Pancreas (tissue), 10 donors: Measurements from ENCODE around the gene SMG1. TPM values are rescaled to one million over a fixed set of nuclear protein-coding genes. Genes with fewer than 3 reads are reported as not detected.
"Not testable (repeated sequence)": the region's sequence is repeated elsewhere in the genome, so short reads cannot be mapped to it uniquely, and the experiment has no call there.

Experiments used
- ATAC-seq, 4 donors: fragments of 200-7000 bp; cut with Tn5 transposase; one replicate each; pipeline versions ENCODE4 v1.8.0 to v1.9.1; 2020; ENCODE audit warnings: mild to moderate bottlenecking in 4 of 4, moderate library complexity in 4 of 4
- DNase-seq, 6 donors: peaks; one replicate each; pipeline ENCODE4 v3.0.0-alpha.2; 2020
- FAIRE-seq: peaks from 2 replicates; lab custom pipeline; 2012; peaks lifted over from hg19 to GRCh38; lab: Jason Lieb, UNC
- H3K27ac ChIP-seq, 4 donors: fragments of 200-600 bp; sonication (generic); 1 replicate in 3 of 4; 2 replicates in 1 of 4; pipeline versions ENCODE4 v1.5.0 to v1.8.0; 2020
- H3K27me3 ChIP-seq, 4 donors: fragments of 200-600 bp; one replicate each; pipeline ENCODE4 v1.8.0; 2021
- H3K36me3 ChIP-seq, 3 donors: fragments of 200-600 bp; sonication (generic) in 1 of 3; one replicate each; pipeline versions ENCODE4 v1.5.0 to v1.8.0; 2020 to 2021
- H3K4me1 ChIP-seq, 3 donors: fragments of 200-600 bp; one replicate each; pipeline ENCODE4 v1.8.0; 2021
- H3K4me3 ChIP-seq, 4 donors: fragments of 200-600 bp; sonication (generic) in 2 of 4; one replicate each; pipeline versions ENCODE4 v1.5.0 to v1.8.0; 2020 to 2021
- H3K9me3 ChIP-seq, 4 donors: fragments of 200-600 bp; one replicate each; pipeline ENCODE4 v1.8.0; 2021
- WGBS, 2 donors: extraction: QIAGEN DNeasy Blood & Tissue Kit; methylation state at CpG; one replicate each; pipeline ENCODE4 v1.1.7; 2013; 5-methylcytosine and 5-hydroxymethylcytosine counted together
- intact Hi-C, 3 donors: fragments of 100-400 bp; cut with DNase I; formaldehyde crosslinking; loops; one replicate each; pipeline versions ENCODE4 v1.11.1 to v1.14.2; 2022
- polyA plus RNA-seq, 2 donors: library from polyadenylated mRNA; stranded (reverse); fragments of 200-250 nt; gene quantifications; one replicate each; pipeline ENCODE4 v1.2.3, GENCODE V29; 2013
- total RNA-seq, 6 donors: library from RNA; stranded (reverse); fragmentation: NEBNext Ultra II Directional in 4 of 6; extraction: Animal tissue kit (Norgen Biotek cat#: 25700) in 4 of 6; gene quantifications; one replicate each; pipeline versions ENCODE4 v1.2.1 to v1.2.4, GENCODE V29; 2021 to 2023
- TF ChIP-seq, protein P1 (sequence below), 4 donors: fragments of 200-600 bp; sonication (generic) in 3 of 4; IDR thresholded peaks; one replicate each; pipeline versions ENCODE4 v1.5.0 to v1.8.0; 2021; ENCODE audit warnings: antibody characterized with exemption in 4 of 4
- donor health status: healthy with polysubstance abuse.
- donor health status: DM: no; HTN: no; CAD: no; lungs with moderate emphysema.
- donor health status: DM: no; HTN: no; CAD: no.
- donor health status: control.
- donor health status: control.
- donor health status: Bipolar disorder and iron deficiency.
- donor health status: DM: yes; HTN: yes; CAD: no.
- donor health status: DM: no; HTN: no; CAD: no.
- donor health status: DM: no; HTN: no; CAD: no.
- donor health status: DM: yes; HTN: yes; CAD: no.

The SMG1 gene
- total and polyA plus RNA-seq, 8 donors: 9.8 to 52.2 (median 27.5) TPM

DNA sequence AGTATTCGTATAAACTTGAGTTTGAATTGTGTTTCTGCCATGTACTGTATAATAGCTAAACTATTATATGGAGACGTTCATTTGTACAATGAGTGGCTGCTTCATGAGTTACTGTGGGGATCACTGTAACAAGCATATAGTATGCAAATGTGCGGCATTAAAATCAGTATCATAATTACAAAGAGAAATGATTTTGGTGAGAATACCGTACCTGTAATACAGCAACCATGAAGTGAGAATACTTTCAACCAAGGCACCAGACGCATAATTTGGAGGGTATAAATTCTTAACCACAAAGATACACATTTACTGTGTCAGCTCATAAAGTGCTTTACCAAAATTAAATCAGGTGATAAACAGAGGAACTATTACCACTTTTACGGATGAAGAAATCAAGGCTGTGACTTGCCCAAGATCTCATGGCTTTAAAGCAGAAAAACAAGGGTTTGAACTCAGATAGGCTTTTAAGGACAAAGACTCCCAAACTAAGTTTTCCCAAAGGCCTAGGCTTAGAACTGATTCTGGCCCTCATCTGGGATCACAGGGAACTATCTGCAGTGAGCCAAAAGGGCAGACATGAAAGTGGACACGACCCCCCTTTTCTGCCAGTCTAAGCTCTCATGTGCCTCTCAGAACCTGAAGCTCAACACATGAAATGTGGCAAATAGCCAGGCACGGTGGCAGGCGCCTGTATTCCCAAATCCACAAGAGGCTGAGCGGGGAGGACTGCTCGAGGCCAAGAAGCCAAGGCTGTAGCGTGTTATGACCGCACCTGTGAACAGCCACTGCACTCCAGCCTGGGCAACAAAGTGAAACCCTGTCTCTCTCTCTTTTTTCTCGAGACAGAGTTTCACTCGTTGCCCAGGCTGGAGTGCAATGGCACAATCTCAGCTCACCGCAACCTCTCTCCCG is 142.5 kb downstream of the SMG1 start:
- Histone ChIP-seq H3K4me3 (no peak overlapping the region), H3K36me3 (peaks cover 0 to 57% (median 20%) of the 10 kb centered on the region in 3 donors), H3K27ac (no peak overlapping the region), H3K9me3 (no peaks in the 10 kb centered on the region), H3K27me3 (no peaks in the 10 kb centered on the region), H3K4me1 (peaks cover 12 to 35% (median 25%) of the 10 kb centered on the region in 3 donors)
- FAIRE-seq (no peak), ATAC-seq (no peak), DNase-seq (no peak)
- WGBS, 2 donors: 82 to 84% methylated on average over 17 of the region's 17 CpGs
- TF ChIP-seq, protein P1, sequence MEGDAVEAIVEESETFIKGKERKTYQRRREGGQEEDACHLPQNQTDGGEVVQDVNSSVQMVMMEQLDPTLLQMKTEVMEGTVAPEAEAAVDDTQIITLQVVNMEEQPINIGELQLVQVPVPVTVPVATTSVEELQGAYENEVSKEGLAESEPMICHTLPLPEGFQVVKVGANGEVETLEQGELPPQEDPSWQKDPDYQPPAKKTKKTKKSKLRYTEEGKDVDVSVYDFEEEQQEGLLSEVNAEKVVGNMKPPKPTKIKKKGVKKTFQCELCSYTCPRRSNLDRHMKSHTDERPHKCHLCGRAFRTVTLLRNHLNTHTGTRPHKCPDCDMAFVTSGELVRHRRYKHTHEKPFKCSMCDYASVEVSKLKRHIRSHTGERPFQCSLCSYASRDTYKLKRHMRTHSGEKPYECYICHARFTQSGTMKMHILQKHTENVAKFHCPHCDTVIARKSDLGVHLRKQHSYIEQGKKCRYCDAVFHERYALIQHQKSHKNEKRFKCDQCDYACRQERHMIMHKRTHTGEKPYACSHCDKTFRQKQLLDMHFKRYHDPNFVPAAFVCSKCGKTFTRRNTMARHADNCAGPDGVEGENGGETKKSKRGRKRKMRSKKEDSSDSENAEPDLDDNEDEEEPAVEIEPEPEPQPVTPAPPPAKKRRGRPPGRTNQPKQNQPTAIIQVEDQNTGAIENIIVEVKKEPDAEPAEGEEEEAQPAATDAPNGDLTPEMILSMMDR (IDR thresholded peaks at IDR 0.05): no peak
- intact Hi-C loops: no loop called here

DNA sequence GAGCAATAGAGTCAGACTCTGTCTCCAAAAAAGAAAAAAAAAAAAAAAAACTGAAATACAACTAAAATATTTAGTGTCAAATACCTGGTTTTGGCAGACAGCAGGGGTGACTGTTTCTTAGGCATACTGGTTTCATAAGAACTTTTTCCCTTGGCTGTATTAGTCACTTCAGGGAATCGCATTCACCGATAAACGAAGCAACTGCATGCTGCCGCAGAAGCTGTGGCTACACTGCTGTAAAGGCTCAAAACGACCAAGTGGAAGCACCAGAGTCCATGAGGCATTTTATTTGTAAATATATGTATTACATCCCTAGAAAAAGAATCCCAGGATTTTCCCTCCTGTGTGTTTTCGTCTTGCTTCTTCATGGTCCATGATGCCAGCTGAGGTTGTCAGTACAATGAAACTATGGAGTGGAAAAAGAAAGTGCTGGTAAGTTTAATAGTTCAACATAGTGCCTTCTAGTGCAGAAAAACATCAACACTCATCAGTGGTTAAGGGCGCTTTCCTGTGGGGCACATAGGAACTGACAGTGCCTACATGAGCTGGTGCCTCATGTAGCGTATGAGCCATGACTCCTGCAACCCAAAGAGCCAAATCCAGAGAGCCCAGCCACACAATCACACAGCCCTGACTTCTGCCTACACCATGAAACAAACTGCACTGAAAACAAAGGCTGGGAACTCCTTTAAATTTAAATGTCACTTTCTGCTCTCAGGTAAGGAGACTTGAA is 143.3 kb downstream of the SMG1 start:
- no peaks in the 10 kb centered on the region for H3K27me3 ChIP-seq
- H3K36me3 ChIP-seq: peaks cover 0 to 56% (median 20%) of the 10 kb centered on the region in 3 donors
- TF ChIP-seq, protein P1 (IDR thresholded peaks at IDR 0.05): no peak
- DNase-seq: no peak
- no peak for FAIRE-seq
- 88 to 90% methylated on average over 8 of the region's 8 CpGs for WGBS, 2 donors
- ATAC-seq: no peak
- no peaks in the 10 kb centered on the region for H3K9me3 ChIP-seq
- H3K27ac ChIP-seq: no peak overlapping the region
- intact Hi-C loops: no loop called here
- peaks cover 4 to 27% (median 17%) of the 10 kb centered on the region in 3 donors for H3K4me1 ChIP-seq
- H3K4me3 ChIP-seq: no peak overlapping the region

DNA sequence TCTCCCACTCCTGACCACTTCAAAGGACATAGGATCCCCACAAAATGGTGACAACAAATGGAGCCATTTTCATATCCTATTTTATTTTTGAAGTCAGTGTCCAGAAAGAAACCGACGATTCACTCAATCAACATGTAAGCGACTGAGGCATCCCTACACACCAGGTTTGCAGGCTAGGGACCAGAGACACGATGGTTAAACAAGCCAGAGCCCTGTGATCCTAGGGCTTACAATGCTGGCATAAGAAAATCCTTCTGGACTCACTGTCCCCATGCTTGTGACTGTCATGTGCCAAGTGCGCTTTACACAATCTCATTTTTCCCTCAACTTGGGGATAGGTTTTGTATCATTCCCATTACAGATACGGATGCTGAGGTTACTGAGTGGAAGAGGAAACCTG is 145.0 kb downstream of the SMG1 start:
- ATAC-seq, H3K9me3 ChIP-seq, DNase-seq, intact Hi-C loops, H3K27ac ChIP-seq, H3K27me3 ChIP-seq, H3K4me3 ChIP-seq, FAIRE-seq: not testable (repeated sequence)
- peaks cover 0 to 41% (median 9%) of the 10 kb centered on the region in 3 donors for H3K36me3 ChIP-seq
- WGBS, 2 donors: 89 to 91% methylated on average over 5 to 6 of the region's 6 CpGs
- peaks cover 0 to 11% (median 4%) of the 10 kb centered on the region in 3 donors for H3K4me1 ChIP-seq

DNA sequence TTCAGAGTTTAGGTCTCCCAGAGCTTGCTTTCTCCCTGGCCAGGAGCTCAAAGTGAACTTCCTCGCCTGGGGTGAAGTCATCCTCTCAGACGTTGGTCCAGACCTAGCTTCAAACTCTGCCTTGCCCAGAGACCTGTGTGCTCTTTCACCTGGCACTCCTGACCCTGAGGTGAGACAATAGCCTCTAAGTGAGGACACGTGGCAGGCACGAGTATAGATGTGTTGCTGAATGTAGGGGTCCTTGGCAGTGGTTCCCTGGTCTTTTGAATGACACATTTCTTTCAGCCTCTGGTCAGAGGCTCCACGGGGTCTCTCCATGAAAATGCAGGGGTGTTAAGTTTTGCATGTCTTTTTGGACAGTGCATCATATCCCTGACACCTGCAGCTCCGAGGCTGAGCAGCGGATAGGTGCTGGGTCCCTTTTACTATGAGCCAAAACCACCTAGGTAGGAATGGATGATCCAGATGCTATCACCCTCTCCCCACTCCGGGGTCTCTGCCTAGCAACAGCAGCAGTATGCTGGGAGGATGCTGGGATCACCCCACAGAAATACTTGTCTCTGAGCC is 145.7 kb downstream of the SMG1 start:
- peaks cover 0 to 35% (median 9%) of the 10 kb centered on the region in 3 donors for H3K36me3 ChIP-seq
- H3K27me3 ChIP-seq, H3K27ac ChIP-seq, H3K9me3 ChIP-seq, H3K4me1 ChIP-seq, H3K4me3 ChIP-seq, intact Hi-C loops, DNase-seq, FAIRE-seq: not testable (repeated sequence)
- ATAC-seq: peak in 2 of 4 donors; percentile 23 to 36
- WGBS, 2 donors: 71 to 74% methylated on average over 7 to 8 of the region's 8 CpGs

DNA sequence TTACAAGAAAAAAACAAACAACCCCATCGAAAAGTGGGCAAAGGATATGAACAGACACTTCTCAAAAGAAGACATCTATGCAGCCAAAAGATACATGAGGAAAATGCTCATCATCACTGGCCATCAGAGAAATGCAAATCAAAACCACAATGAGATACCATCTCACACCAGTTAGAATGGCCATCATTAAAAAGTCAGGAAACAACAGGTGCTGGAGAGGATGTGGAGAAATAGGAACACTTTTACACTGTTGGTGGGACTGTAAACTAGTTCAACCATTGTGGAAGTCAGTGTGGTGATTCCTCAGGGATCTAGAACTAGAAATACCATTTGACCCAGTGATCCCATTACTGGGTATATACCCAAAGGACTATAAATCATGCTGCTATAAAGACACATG is 148.5 kb downstream of the SMG1 start:
- H3K27me3 ChIP-seq, ATAC-seq, H3K27ac ChIP-seq, FAIRE-seq, intact Hi-C loops, H3K4me1 ChIP-seq, DNase-seq, H3K4me3 ChIP-seq, H3K9me3 ChIP-seq, H3K36me3 ChIP-seq: not testable (repeated sequence)
- 92 to 93% methylated on average over 1 of the region's 1 CpG for WGBS, 2 donors

DNA sequence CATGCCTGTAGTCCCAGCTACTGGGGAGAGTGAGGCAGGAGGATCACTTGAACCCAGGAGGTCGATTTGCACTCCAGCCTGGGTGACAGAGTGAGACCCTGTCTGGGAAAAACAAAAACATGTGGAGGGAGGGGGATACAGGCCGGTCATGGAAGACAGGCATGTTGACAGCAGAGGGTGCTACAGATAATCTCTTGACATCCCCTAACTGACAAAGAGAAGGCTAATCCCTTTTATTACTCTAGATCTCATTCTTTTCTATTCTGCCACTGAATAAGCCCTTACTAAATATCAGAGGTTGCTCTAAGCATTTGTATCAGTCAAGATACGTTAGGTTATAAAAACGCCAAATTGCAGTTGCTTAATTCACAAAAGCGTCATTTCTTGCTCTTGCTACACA is 149.9 kb downstream of the SMG1 start:
- not testable (repeated sequence) for DNase-seq, H3K9me3 ChIP-seq

DNA sequence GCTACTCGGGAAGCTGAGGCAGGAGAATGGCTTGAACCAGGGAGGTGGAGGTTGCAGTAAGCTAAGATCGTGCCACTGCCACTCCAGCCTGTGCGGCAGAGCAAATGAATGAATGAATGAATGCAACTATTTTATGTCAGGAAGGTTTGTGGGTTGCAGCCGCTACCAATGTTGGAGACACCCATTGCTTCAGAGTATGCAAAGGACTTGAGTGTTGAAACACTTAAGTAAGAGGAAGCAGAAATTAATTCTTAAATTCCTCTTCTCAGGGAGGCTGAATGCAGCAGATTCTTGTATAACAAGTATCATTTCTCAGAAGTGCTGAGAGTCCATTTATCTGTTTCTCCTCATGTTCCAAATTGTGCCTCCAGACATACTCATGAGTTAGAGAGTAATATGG is 151.6 kb downstream of the SMG1 start:
- FAIRE-seq, H3K4me1 ChIP-seq, H3K4me3 ChIP-seq, intact Hi-C loops, H3K9me3 ChIP-seq, H3K27me3 ChIP-seq, H3K36me3 ChIP-seq, DNase-seq, ATAC-seq, H3K27ac ChIP-seq: not testable (repeated sequence)
- WGBS, 2 donors: 93 to 96% methylated on average over 4 of the region's 4 CpGs

More for the DNA sequence above, 149.9 kb downstream of the SMG1 start:
- 68 to 80% methylated on average over 5 of the region's 5 CpGs for WGBS, 2 donors
- intact Hi-C loops, H3K27ac ChIP-seq, H3K4me3 ChIP-seq, H3K27me3 ChIP-seq, H3K4me1 ChIP-seq, FAIRE-seq, ATAC-seq, H3K36me3 ChIP-seq: not testable (repeated sequence)

DNA sequence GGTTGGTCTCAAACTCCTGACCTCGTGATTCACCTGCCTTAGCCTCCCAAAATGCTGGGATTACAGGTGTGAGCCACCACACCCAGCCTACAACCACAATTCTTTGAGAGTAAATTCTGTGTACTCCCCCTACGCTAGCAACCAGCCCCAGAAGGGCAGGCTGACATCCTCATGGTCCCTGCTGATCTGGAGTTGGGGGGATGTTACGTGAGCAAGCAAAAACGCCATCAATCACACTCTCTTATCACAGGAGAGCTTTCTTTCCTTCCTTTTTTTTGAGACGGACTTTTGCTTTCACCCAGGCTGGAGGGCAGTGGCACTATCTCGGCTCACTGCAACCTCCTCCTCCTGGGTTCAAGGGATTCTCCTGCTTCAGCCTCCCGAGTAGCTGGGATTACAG is 154.0 kb downstream of the SMG1 start:
- H3K27ac ChIP-seq, H3K4me1 ChIP-seq, H3K4me3 ChIP-seq, ATAC-seq, H3K36me3 ChIP-seq, H3K9me3 ChIP-seq, FAIRE-seq, intact Hi-C loops, DNase-seq, H3K27me3 ChIP-seq: not testable (repeated sequence)
- 84 to 90% methylated on average over 7 of the region's 7 CpGs for WGBS, 2 donors

DNA sequence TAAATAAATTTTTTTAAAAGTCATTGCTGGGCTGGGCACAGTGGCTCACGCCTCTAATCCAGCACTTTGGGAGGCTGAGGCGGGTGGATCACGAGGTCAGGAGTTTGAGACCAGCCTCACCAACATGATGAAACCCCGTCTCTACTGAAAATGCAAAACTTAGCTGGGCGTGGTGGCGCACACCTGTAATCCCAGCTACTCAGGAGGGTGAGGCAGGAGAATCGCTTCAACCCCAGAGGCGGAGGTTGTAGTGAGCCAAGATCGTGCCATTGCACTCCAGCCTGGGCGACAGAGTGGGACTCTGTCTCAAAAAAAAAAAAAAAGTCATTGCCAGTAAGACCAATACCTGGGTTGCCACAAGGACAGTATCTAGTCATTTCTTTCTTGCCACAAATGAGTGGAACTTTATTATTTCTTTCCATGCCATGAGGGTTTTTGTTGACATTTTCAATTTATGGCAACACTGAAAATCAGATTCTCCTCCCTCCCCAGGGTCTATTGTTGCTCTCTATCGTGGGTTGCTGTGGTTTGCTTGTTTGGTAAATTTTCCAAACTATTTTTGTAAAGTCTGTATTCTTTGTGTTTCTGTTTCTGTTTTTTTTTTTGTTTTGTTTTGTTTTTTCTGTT is 155.8 kb downstream of the SMG1 start:
- H3K27ac ChIP-seq, H3K4me1 ChIP-seq, ATAC-seq, FAIRE-seq, H3K9me3 ChIP-seq, H3K27me3 ChIP-seq, H3K4me3 ChIP-seq, H3K36me3 ChIP-seq, intact Hi-C loops, DNase-seq: not testable (repeated sequence)
- WGBS, 2 donors: 91 to 97% methylated on average over 11 of the region's 11 CpGs
